GM12878 (cell line): Measurements from ENCODE around the gene DLST. TPM values are rescaled to one million over a fixed set of nuclear protein-coding genes. Genes with fewer than 3 reads are reported as not detected.
A peak's percentile ranks its signal among the peaks of the same experiment; 100 is the strongest.

Experiments used
- ATAC-seq: fragments of 200-7000 bp; cut with Tn5 transposase; 3 replicates; pipeline ENCODE4 v1.9.1; 2020; ENCODE audit warnings: mild to moderate bottlenecking, moderate library complexity
- BruUV-seq: library from RNA; stranded (reverse); fragments of 400-500 nt; replicated peaks from 2 replicates; lab custom pipeline; 2021; lab: Mats Ljungman, UMichigan
- CTCF ChIA-PET: fragments of 300-600 bp; sonication (Branson Sonifier 250); formaldehyde crosslinking; extraction: SDS; loops from one replicate; lab custom pipeline; 2021; ENCODE audit warnings: inconsistent platforms; lab: Yijun Ruan, JAX
- POLR2A ChIA-PET: fragments of 350-600 bp; formaldehyde crosslinking; extraction: SDS; loops from one replicate; lab custom pipeline; 2021; ENCODE audit warnings: inconsistent platforms; lab: Charles Lee
- RAD21 ChIA-PET: fragments of 300-600 bp; sonication (Branson Sonifier 250); formaldehyde crosslinking; loops from one replicate; lab custom pipeline; 2023; ENCODE audit warnings: antibody characterized with exemption; ENCODE audit not compliant: unreplicated experiment; lab: Charles Lee
- SMC1A ChIA-PET: fragments of 300-600 bp; sonication (Branson Sonifier 250); formaldehyde crosslinking; loops from one replicate; lab custom pipeline; 2023; ENCODE audit not compliant: unreplicated experiment, uncharacterized antibody; lab: Charles Lee
- DNase-seq: peaks from one replicate; pipeline ENCODE4 v3.0.0-alpha.2; 2011; ENCODE audit warnings: low read depth, low spot score
- FAIRE-seq: peaks from 3 replicates; lab custom pipeline; 2011; peaks lifted over from hg19 to GRCh38; lab: Jason Lieb, UNC
- H2AFZ ChIP-seq: 2 replicates; pipeline ENCODE4 v1.6.0; 2011; ENCODE audit warnings: low read depth, low read length, control low read depth; ENCODE audit not compliant: control insufficient read depth
- H3K27ac ChIP-seq: 2 replicates; pipeline ENCODE4 v1.5.1; 2011; ENCODE audit warnings: control low read depth; ENCODE audit not compliant: control insufficient read depth, insufficient read depth
- H3K27me3 ChIP-seq, 2 experiments: replicated peaks in 1 of 2; 2 replicates each; pipeline versions ENCODE4 v1.6.0 to v1.6.1; 2011; ENCODE audit warnings: low read length in 1 of 2; ENCODE audit not compliant: control insufficient read depth in 2 of 2, insufficient read depth in 2 of 2
- H3K36me3 ChIP-seq, 2 experiments: 2 replicates each; pipeline ENCODE4 v1.5.1; 2011; ENCODE audit warnings: low read length in 1 of 2; ENCODE audit not compliant: control insufficient read depth in 2 of 2, insufficient read depth in 2 of 2
- H3K4me1 ChIP-seq: 2 replicates; pipeline ENCODE4 v1.6.1; 2011; ENCODE audit warnings: mild to moderate bottlenecking, low read length, moderate library complexity, mixed read lengths; ENCODE audit not compliant: control insufficient read depth, insufficient read depth
- H3K4me2 ChIP-seq: 2 replicates; pipeline ENCODE4 v1.6.0; 2011; ENCODE audit warnings: control low read depth; ENCODE audit not compliant: control insufficient read depth, insufficient read depth
- H3K4me3 ChIP-seq: fragments of 200-600 bp; sonication (generic); 2 replicates; pipeline ENCODE4 v1.5.1; 2016
- H3K79me2 ChIP-seq: 2 replicates; pipeline ENCODE4 v1.6.0; 2011; ENCODE audit warnings: low read length; ENCODE audit not compliant: control insufficient read depth, insufficient read depth
- H3K9ac ChIP-seq: 2 replicates; pipeline ENCODE4 v1.8.0; 2011; ENCODE audit warnings: low read length, control low read depth, mixed read lengths; ENCODE audit not compliant: control insufficient read depth, insufficient read depth
- H3K9me3 ChIP-seq: replicated peaks from 3 replicates; pipeline ENCODE4 v1.5.1; 2011; ENCODE audit warnings: mild to moderate bottlenecking, low read length; ENCODE audit not compliant: control insufficient read depth, insufficient read depth
- H4K20me1 ChIP-seq: 2 replicates; pipeline ENCODE4 v1.6.0; 2011; ENCODE audit not compliant: control insufficient read depth, insufficient read depth
- CHD2 ChIP-seq: IDR thresholded peaks from 2 replicates; pipeline ENCODE4 v1.6.1; 2011; ENCODE audit warnings: low read depth, low read length, improper control_type of control experiment, borderline replicate concordance
- CHD4 ChIP-seq: fragments of 200-600 bp; sonication (generic); IDR thresholded peaks from 2 replicates; pipeline ENCODE4 v1.6.1; 2016; ENCODE audit warnings: mild to moderate bottlenecking
- CTCF ChIP-seq, 3 experiments: IDR thresholded peaks in 2 of 3; conservative IDR thresholded peaks in 1 of 3; 2 replicates each; pipeline ENCODE4 v1.5.1; 2011; ENCODE audit warnings: low read depth in 3 of 3, low read length in 3 of 3, mild to moderate bottlenecking in 3 of 3, control low read depth in 2 of 3, moderate library complexity in 2 of 3, inconsistent platforms in 1 of 3, mixed read lengths in 1 of 3; ENCODE audit not compliant: control insufficient read depth in 2 of 3, insufficient read depth in 1 of 3; ENCODE audit errors: extremely low read depth in 1 of 3
- DPF2 ChIP-seq: fragments of 450-650 bp; IDR thresholded peaks from 2 replicates; pipeline ENCODE4 v1.6.1; 2017; ENCODE audit warnings: mild to moderate bottlenecking
- IKZF1 ChIP-seq: fragments of 450-650 bp; conservative IDR thresholded peaks from 2 replicates; pipeline ENCODE4 v1.6.1; 2017; ENCODE audit warnings: antibody characterized with exemption, mild to moderate bottlenecking
- IKZF2 ChIP-seq, 2 experiments: fragments of 450-650 bp; IDR thresholded peaks; 2 replicates each; pipeline ENCODE4 v1.6.1; 2017; ENCODE audit warnings: mild to moderate bottlenecking in 2 of 2, moderate library complexity in 2 of 2
- KLF5 ChIP-seq: fragments of 450-650 bp; IDR thresholded peaks from 2 replicates; pipeline ENCODE4 v1.6.1; 2014; ENCODE audit warnings: mild to moderate bottlenecking; ENCODE audit not compliant: partially characterized antibody
- MEF2B ChIP-seq: fragments of 450-650 bp; IDR thresholded peaks from 2 replicates; pipeline ENCODE4 v1.6.1; 2018; ENCODE audit warnings: mild to moderate bottlenecking, moderate library complexity; ENCODE audit not compliant: partially characterized antibody, poor library complexity, severe bottlenecking
- NFXL1 ChIP-seq: fragments of 450-650 bp; IDR thresholded peaks from 2 replicates; pipeline ENCODE4 v1.6.1; 2017; ENCODE audit warnings: antibody characterized with exemption, mild to moderate bottlenecking, borderline replicate concordance
- NR2C1 ChIP-seq: fragments of 450-650 bp; IDR thresholded peaks from 2 replicates; pipeline ENCODE4 v1.6.1; 2017; ENCODE audit warnings: antibody characterized with exemption, mild to moderate bottlenecking, moderate library complexity
- NR2F1 ChIP-seq: fragments of 450-650 bp; conservative IDR thresholded peaks from 2 replicates; pipeline ENCODE4 v1.6.1; 2017; ENCODE audit warnings: mild to moderate bottlenecking
- PAX5 ChIP-seq: IDR thresholded peaks from 2 replicates; pipeline ENCODE4 v1.6.1; 2011; ENCODE audit warnings: low read depth, low read length, borderline replicate concordance
- PAX8 ChIP-seq: fragments of 450-650 bp; IDR thresholded peaks from 2 replicates; pipeline ENCODE4 v1.6.1; 2017; ENCODE audit warnings: mild to moderate bottlenecking, moderate library complexity
- RELB ChIP-seq: fragments of 450-650 bp; IDR thresholded peaks from 2 replicates; pipeline ENCODE4 v1.6.1; 2017; ENCODE audit warnings: low read depth, mild to moderate bottlenecking, moderate library complexity
- RFX5 ChIP-seq: IDR thresholded peaks from 2 replicates; pipeline ENCODE4 v1.6.1; 2011; ENCODE audit warnings: low read depth, low read length, improper control_type of control experiment
- RUNX3 ChIP-seq: IDR thresholded peaks from 2 replicates; pipeline ENCODE4 v1.6.1; 2012; ENCODE audit warnings: low read length, inconsistent platforms
- YY1 ChIP-seq: IDR thresholded peaks from 2 replicates; pipeline ENCODE4 v1.6.1; 2011; ENCODE audit warnings: low read depth, mild to moderate bottlenecking, low read length
- ZBED1 ChIP-seq: IDR thresholded peaks from 2 replicates; pipeline ENCODE4 v1.6.1; 2016; ENCODE audit warnings: borderline replicate concordance
- WGBS: methylation state at CpG from one replicate; pipeline ENCODE4 v1.1.6; 2016; ENCODE audit warnings: low lambda C conversion rate; ENCODE audit not compliant: insufficient replicate concordance, insufficient coverage; ENCODE audit errors: missing lambda C conversion rate; 5-methylcytosine and 5-hydroxymethylcytosine counted together
- in situ Hi-C: fragments of 300-500 bp; cut with MboI; formaldehyde crosslinking; loops from 9 replicates; pipeline ENCODE4 v1.14.3; 2018; ENCODE audit warnings: mixed read lengths
- intact Hi-C: fragments of 100-400 bp; cut with micrococcal nuclease; formaldehyde crosslinking; loops from one replicate; pipeline ENCODE4 v1.14.2; 2022; ENCODE audit not compliant: unreplicated experiment
- polyA plus RNA-seq, 11 experiments: library from polyadenylated mRNA; depleted of rRNA in 4 of 11; unstranded in 6 of 11; stranded (reverse) in 5 of 11; fragments of >200 nt; fragmentation: Nextera tagmentation in 4 of 11; fragmentation: Illumina TruSeq in 1 of 11; extraction: Ambion mirVana in 4 of 11; extraction: Trizol in 1 of 11; gene quantifications; 1 replicate in 1 of 11; 2 replicates in 10 of 11; pipeline versions ENCODE4 v1.2.1 to v1.2.3, GENCODE V29; 2011 to 2016; ENCODE audit warnings: inconsistent platforms in 2 of 11, missing spikeins in 2 of 11, low read depth in 1 of 11
- total RNA-seq, 4 experiments: library from RNA; depleted of rRNA in 3 of 4; stranded (reverse); fragments of >200 nt in 3 of 4; fragmentation: Illumina TruSeq in 1 of 4; extraction: Trizol in 1 of 4; gene quantifications; 2 replicates each; pipeline versions ENCODE4 v1.2.1 to v1.2.3, GENCODE V29; 2013 to 2021

Gene DLST
- total and polyA plus RNA-seq, 10 of the 15 experiments (the other 5 are each of a cell fraction or from before 2014, with no cell fraction given) = 2.9 to 141 (median 67.7) TPM

- TF ChIP-seq ZBED1 = no peak
- no peak for TF ChIP-seq MEF2B
- TF ChIP-seq NR2C1 = no peak
- TF ChIP-seq NFXL1 = no peak
- no peak for TF ChIP-seq KLF5
- TF ChIP-seq, all 136 proteins: peak for 0
These were observed 55.5 kb downstream of the DLST start (continued) for GRCh38 chr14:74937171-74937570.

GRCh38 chr14:74938531-74939495 is 57.1 kb downstream of the DLST start:
- in situ Hi-C loops = no loop called here
- FAIRE-seq = no peak
- peak; percentile 2; the same call in 1 of the 3 replicates for ATAC-seq
- Histone ChIP-seq H3K79me2 (no peaks in the 10 kb centered on the region), H3K4me2 (peak overlapping the region; percentile 28), H3K4me1 (peaks cover 46% of the 10 kb centered on the region), H3K27ac (no peak overlapping the region), H3K4me3 (no peak overlapping the region), H2AFZ (no peak overlapping the region), H4K20me1 (no peaks in the 10 kb centered on the region), H3K9me3 (no peaks in the 10 kb centered on the region; the same call in 2 of the 3 replicates), H3K27me3 (no peaks in the 10 kb centered on the region)
- CTCF ChIA-PET = interaction anchor here (1.0 to 2.2 kb wide), 7 partner anchors 9 to 150 kb away, joined by 3 to 11 read pairs (median 5); no protein-coding TSS in a partner anchor
- no peak for DNase-seq
- no TSS peak for BruUV-seq
- SMC1A ChIA-PET = interaction anchor here (0.6 to 2.2 kb wide), 6 partner anchors 9 to 125 kb away, joined by 3 to 6 read pairs (median 5); partner anchors contain the start of gene ACYP1
- 62% methylated on average over 10 of the region's 10 CpGs for WGBS
- TF ChIP-seq RUNX3 (peak; percentile 60), DPF2 (0 out of 2 replicates have a peak, but pooled peaks have one; percentile 25), IKZF2 (IDR thresholded peaks at IDR 0.05) (peak in 1 of 2 experiments; percentile 29; a peak in 1 of 4 replicates), PAX5 (no peak), RFX5 (no peak), NR2F1 (0 out of 2 replicates have a peak, but pooled peaks have one; percentile 15), YY1 (peak; percentile 60; the same call in 1 of the 2 replicates), CHD4 (no peak), PAX8 (no peak), CTCF (IDR thresholded peaks at IDR 0.05 in 2 of 3, conservative IDR thresholded peaks at IDR 0.05 in 1 of 3; ENCODE audit: control insufficient read depth in 2 of 3, extremely low read depth in 1 of 3, insufficient read depth in 1 of 3, low read depth in 3 of 3, low read length in 3 of 3) (no peak), CHD2 (no peak), IKZF1 (0 out of 2 replicates have a peak, but pooled peaks have one; percentile 13), RELB (peak; percentile 36)
- TF ChIP-seq, all 136 proteins: peak for 7
- RAD21 ChIA-PET = interaction anchor here (0.8 to 1.9 kb wide), 2 partner anchors 9 to 23 kb away, joined by 3 to 5 read pairs; no protein-coding TSS in a partner anchor
- H3K9ac ChIP-seq = no peak overlapping the region
- H3K36me3 ChIP-seq = no peaks in the 10 kb centered on the region
- POLR2A ChIA-PET = interaction anchor here (0.5 to 1.1 kb wide), 2 partner anchors 15 to 537 kb away, joined by 3 read pairs; no protein-coding TSS in a partner anchor
- intact Hi-C loops = no loop called here
